GM23338 (cell line): Measurements from ENCODE around the gene EEPD1. TPM values are rescaled to one million over a fixed set of nuclear protein-coding genes. Genes with fewer than 3 reads are reported as not detected.

ENCODE experiments used
- ATAC-seq: fragments of 200-7000 bp; cut with Tn5 transposase; 3 replicates; pipeline ENCODE4 v1.9.1; 2020
- DNase-seq: peaks from one replicate; pipeline ENCODE4 v3.0.0-alpha.2; 2015; ENCODE audit warnings: low spot score
- H2AFZ ChIP-seq: fragments of 200-600 bp; sonication (generic); 2 replicates; pipeline ENCODE4 v1.8.0; 2016; ENCODE audit warnings: antibody characterized with exemption, mild to moderate bottlenecking, moderate library complexity
- H3F3A ChIP-seq: fragments of 200-600 bp; sonication (generic); replicated peaks from 2 replicates; pipeline ENCODE4 v1.8.0; 2017; ENCODE audit warnings: antibody characterized with exemption, mixed run types, low read depth
- H3K27ac ChIP-seq: fragments of 200-600 bp; sonication (generic); 2 replicates; pipeline ENCODE4 v1.6.1; 2016; ENCODE audit warnings: low read depth
- H3K27me3 ChIP-seq: fragments of 200-600 bp; sonication (generic); 2 replicates; pipeline ENCODE4 v1.8.0; 2016; ENCODE audit warnings: mild to moderate bottlenecking, mixed run types, moderate library complexity; ENCODE audit not compliant: insufficient read depth
- H3K36me3 ChIP-seq: fragments of 200-600 bp; sonication (generic); 2 replicates; pipeline ENCODE4 v1.8.0; 2016; ENCODE audit warnings: mild to moderate bottlenecking; ENCODE audit not compliant: insufficient read depth
- H3K4me1 ChIP-seq: fragments of 200-600 bp; sonication (generic); 2 replicates; pipeline ENCODE4 v1.8.0; 2016; ENCODE audit warnings: mild to moderate bottlenecking, moderate library complexity; ENCODE audit not compliant: insufficient read depth
- H3K4me2 ChIP-seq: fragments of 200-600 bp; sonication (generic); 2 replicates; pipeline ENCODE4 v1.7.1; 2017; ENCODE audit warnings: mixed run types
- H3K4me3 ChIP-seq: fragments of 200-600 bp; sonication (generic); 2 replicates; pipeline ENCODE4 v1.6.1; 2016; ENCODE audit warnings: mixed run types
- H3K79me2 ChIP-seq: fragments of 200-600 bp; sonication (generic); replicated peaks from 2 replicates; pipeline ENCODE4 v1.8.0; 2017; ENCODE audit warnings: mild to moderate bottlenecking; ENCODE audit not compliant: insufficient read depth
- H3K9me2 ChIP-seq: fragments of 200-600 bp; sonication (generic); 2 replicates; pipeline ENCODE4 v1.8.0; 2017; ENCODE audit not compliant: insufficient read depth
- H4K20me1 ChIP-seq: fragments of 200-600 bp; sonication (generic); replicated peaks from 2 replicates; pipeline ENCODE4 v1.8.0; 2017; ENCODE audit warnings: mild to moderate bottlenecking; ENCODE audit not compliant: insufficient read depth
- H3K27ac Mint-ChIP-seq: 2 replicates; pipeline ENCODE4 v1.8.0; 2020; ENCODE audit warnings: inconsistent platforms, mild to moderate bottlenecking, moderate library complexity, mixed read lengths
- H3K27me3 Mint-ChIP-seq: 3 replicates; pipeline ENCODE4 v1.8.0; 2022; ENCODE audit warnings: low read depth, mild to moderate bottlenecking, moderate library complexity, mixed read lengths, inconsistent platforms; ENCODE audit not compliant: insufficient read depth, poor library complexity
- H3K36me3 Mint-ChIP-seq: 3 replicates; pipeline ENCODE4 v1.8.0; 2021; ENCODE audit warnings: low read depth, mild to moderate bottlenecking, inconsistent platforms, moderate library complexity, mixed read lengths
- H3K4me1 Mint-ChIP-seq: 3 replicates; pipeline ENCODE4 v1.8.0; 2020; ENCODE audit warnings: mild to moderate bottlenecking, inconsistent platforms, mixed read lengths
- H3K4me3 Mint-ChIP-seq: 3 replicates; pipeline ENCODE4 v1.8.0; 2021; ENCODE audit warnings: moderate library complexity, mild to moderate bottlenecking, inconsistent platforms, mixed read lengths
- H3K9me3 Mint-ChIP-seq: 3 replicates; pipeline ENCODE4 v1.8.0; 2020; ENCODE audit warnings: moderate library complexity, mild to moderate bottlenecking, inconsistent platforms, mixed read lengths
- POLR2AphosphoS5 ChIP-seq: IDR thresholded peaks from 2 replicates; pipeline ENCODE4 v1.6.1; 2016; ENCODE audit warnings: antibody characterized with exemption, low read depth
- ZNF462 ChIP-seq: fragments of 250-450 bp; sonication (Bioruptor Pico); IDR thresholded peaks from 2 replicates; pipeline ENCODE4 v1.5.0; 2020; ENCODE audit warnings: mild to moderate bottlenecking, moderate library complexity
- polyA plus RNA-seq: library from polyadenylated mRNA; unstranded; fragments of >200 nt; fragmentation: Nextera tagmentation; extraction: Ambion mirVana; gene quantifications from 2 replicates; pipeline ENCODE4 v1.2.1, GENCODE V29; 2016
- total RNA-seq: library from RNA; depleted of rRNA; stranded (reverse); fragments of >200 nt; shearing (Covaris generic); gene quantifications from 2 replicates; pipeline ENCODE4 v1.2.3, GENCODE V29; 2014

EEPD1 gene
- total and polyA plus RNA-seq, 2 experiments from 2014 or later = 4.1 to 17.1 TPM

DNA sequence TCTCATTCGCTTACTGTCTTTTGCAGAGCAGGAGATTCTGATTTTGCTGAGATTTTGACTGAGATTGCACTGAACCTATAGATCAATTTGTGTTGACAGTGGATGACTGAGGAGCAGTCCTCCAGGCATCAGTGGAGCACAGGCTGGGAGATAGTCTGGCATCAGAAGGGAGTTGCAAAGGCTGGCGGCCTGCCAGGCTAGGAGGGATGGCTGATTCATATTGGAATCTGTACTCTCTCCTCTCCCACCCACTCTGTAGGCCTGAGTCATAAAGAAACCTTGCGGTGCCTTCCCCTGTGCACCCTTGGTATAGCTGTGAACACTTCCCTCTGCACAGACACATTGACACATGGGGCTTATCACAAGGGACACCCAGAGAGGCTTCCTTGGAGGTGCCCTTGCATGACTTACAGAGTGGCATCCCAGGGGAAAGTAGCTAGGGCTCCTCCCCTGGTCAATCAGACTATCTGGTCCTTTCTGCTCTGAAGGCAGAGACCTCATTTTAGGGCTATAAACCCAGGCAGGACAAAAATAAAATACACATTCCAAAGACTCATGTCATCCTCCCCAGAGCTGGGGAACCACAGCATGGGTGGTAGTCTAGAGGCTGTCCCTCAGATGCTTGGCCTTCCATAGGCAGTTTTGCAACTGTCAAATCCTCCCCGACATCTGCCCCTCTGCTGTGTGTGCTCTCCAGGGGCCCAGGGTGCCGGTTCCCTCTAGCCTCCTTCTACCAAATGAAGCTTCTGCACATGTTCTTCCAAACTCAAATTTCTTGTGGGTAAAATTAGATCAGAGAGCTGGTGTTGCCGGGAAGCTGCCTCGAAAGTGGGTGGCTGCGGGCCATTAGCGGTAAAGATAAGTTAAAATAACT is 37.4 kb upstream of the EEPD1 start (continued):
- TF ChIP-seq ZNF462 (CRISPR knock-in tag) (no peak), POLR2AphosphoS5 (no peak)

- ATAC-seq (no peak), DNase-seq (no peak)
- no peaks in the 10 kb centered on the region for H3K36me3 ChIP-seq
- H3K9me2 ChIP-seq = no peaks in the 10 kb centered on the region
- peaks cover 3% of the 10 kb centered on the region for H3K27me3 Mint-ChIP-seq
- H3K4me3 Mint-ChIP-seq = no peak overlapping the region
- no peaks in the 10 kb centered on the region for H3K79me2 ChIP-seq
- H3K4me3 ChIP-seq = no peak overlapping the region
- H3K9me3 Mint-ChIP-seq = no peaks in the 10 kb centered on the region; the same call in 2 of the 3 replicates
- no peaks in the 10 kb centered on the region for H4K20me1 ChIP-seq
- H3K27ac Mint-ChIP-seq = no peak overlapping the region
- H2AFZ ChIP-seq = peak overlapping the region; percentile 60; the same call in 1 of the 2 replicates
- no peaks in the 10 kb centered on the region for H3F3A ChIP-seq
- H3K36me3 Mint-ChIP-seq = no peaks in the 10 kb centered on the region; the same call in 2 of the 3 replicates
- H3K4me1 ChIP-seq = no peaks in the 10 kb centered on the region
- H3K4me2 ChIP-seq = no peak overlapping the region
- no peaks in the 10 kb centered on the region for H3K27me3 ChIP-seq
- no peak overlapping the region for H3K27ac ChIP-seq
- peaks cover 4% of the 10 kb centered on the region; the same call in 2 of the 3 replicates for H3K4me1 Mint-ChIP-seq
- TF ChIP-seq ZNF462 (CRISPR knock-in tag) = no peak
Observed at GRCh38 chr7:36116347-36117202, 36.5 kb upstream of the EEPD1 start.
